IPS DF 6.9 (cell line): ENCODE results near the gene LYG1.
"Not testable (repeated sequence)": the region's sequence is repeated elsewhere in the genome, so short reads cannot be mapped to it uniquely, and the experiment has no call there.

Experiments
- DNase-seq: peaks from one replicate; pipeline ENCODE4 v3.0.0-alpha.2; 2013; ENCODE audit warnings: low read depth, low spot score
- H3K27ac ChIP-seq: one replicate; pipeline ENCODE4 v1.5.1; 2013; ENCODE audit warnings: low read length, control low read depth
- H3K27me3 ChIP-seq: 2 replicates; pipeline ENCODE4 v1.6.1; 2013; ENCODE audit warnings: mild to moderate bottlenecking, low read length; ENCODE audit not compliant: control insufficient read depth, insufficient read depth
- H3K36me3 ChIP-seq: 2 replicates; pipeline ENCODE4 v1.6.1; 2013; ENCODE audit warnings: low read length; ENCODE audit not compliant: control insufficient read depth, insufficient read depth
- H3K4me1 ChIP-seq: 2 replicates; pipeline ENCODE4 v1.6.1; 2013; ENCODE audit warnings: low read length; ENCODE audit not compliant: control insufficient read depth, insufficient read depth
- H3K4me3 ChIP-seq: 2 replicates; pipeline ENCODE4 v1.5.1; 2013; ENCODE audit warnings: mild to moderate bottlenecking, low read length
- H3K9me3 ChIP-seq: 2 replicates; pipeline ENCODE4 v1.6.1; 2013; ENCODE audit warnings: low read length, inconsistent platforms; ENCODE audit not compliant: control insufficient read depth, insufficient read depth
- WGBS: extraction: QIAGEN DNeasy Blood & Tissue Kit; methylation state at CpG from one replicate; pipeline ENCODE4 v1.1.7; 2013; ENCODE audit warnings: mixed read lengths, missing lambda C conversion rate; ENCODE audit not compliant: insufficient read length, insufficient coverage; 5-methylcytosine and 5-hydroxymethylcytosine counted together

The LYG1 gene

DNA sequence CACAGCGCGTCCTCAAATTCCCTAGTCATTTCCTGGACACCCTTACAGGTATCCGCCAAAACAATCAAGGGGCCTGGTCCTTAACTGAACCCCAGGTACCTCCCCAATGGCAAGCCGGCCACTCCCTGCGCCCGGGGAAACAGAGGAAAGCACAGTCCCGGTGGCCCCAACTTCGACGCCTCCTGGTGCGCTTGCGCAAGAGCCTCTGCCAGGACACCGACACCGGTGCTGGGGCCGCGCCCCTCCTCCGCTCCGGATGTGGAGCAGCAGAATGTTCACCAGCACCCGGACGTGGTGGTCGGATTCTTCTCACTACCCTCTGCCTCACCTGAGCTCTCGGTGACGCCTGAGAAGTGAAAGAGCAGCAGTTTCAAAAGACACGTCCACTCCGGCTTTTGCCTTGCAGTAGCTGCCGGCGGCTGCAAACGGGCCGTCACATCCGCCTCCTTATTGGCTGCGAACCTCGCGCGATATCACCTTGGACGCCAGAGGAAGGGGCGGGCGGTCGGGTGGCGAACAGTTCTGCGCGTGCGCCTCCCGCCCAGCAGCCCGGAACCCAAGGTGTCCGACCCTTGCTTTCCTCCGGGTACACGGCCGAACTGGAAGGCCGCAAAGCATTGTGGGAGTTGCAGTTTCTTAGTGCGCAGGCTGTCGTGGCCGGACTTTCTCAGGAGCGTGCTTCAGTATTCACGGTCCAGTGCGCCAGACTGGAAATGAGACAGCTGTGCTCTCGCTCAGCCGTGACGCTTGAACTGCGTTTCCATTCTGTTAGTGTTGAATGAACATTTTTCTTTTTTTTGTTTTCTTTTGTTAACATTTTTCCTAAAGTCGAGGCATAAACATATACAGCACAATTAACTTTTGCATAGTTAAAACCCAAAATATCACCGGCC lies 35.2 kb upstream of the LYG1 start, which contains the start of gene TXNDC9:
TXNDC9 (minus strand) TSS at position 423 of the 893 bp plus-strand sequence. CDS start 3,123 bp downstream, outside the sequence.
- Histone ChIP-seq H3K27me3 (no peaks in the 10 kb centered on the region), H3K36me3 (peaks cover 5% of the 10 kb centered on the region; the same call in 1 of the 2 replicates), H3K4me1 (no peaks in the 10 kb centered on the region), H3K27ac (no peak within 1 kb of the TSS), H3K4me3 (peak within 1 kb of the TSS; percentile 82; the same call in 1 of the 2 replicates), H3K9me3 (no peaks in the 10 kb centered on the region)
- no CpG with 5 or more reads among the region's 60 CpGs for WGBS
- peak; percentile 99 for DNase-seq

DNA sequence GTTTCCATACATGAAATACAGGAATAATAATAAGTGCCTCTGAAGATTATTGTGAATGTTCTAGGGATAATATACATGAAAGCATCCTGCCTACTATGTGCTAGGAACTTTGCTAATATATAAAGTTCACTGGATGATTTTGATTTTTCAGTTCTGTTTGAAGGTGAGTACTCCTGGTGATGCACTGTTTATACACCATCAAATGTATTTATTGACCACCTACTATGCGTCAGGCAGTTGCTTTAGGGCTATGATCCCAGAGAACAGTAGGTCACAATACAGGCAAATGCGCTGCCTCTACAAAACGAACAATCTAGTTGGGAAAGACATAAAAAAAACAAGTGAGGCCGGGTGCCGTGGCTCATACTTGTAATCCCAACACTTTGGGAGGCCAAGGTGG lies 24.4 kb upstream of the LYG1 start:
- Histone ChIP-seq H3K4me1 (no peaks in the 10 kb centered on the region), H3K4me3 (no peak overlapping the region), H3K36me3 (peaks cover 16% of the 10 kb centered on the region; the same call in 1 of the 2 replicates), H3K9me3 (no peaks in the 10 kb centered on the region), H3K27me3 (no peaks in the 10 kb centered on the region), H3K27ac (no peak overlapping the region)
- no peak for DNase-seq
- WGBS = no CpG with 5 or more reads among the region's 5 CpGs

DNA sequence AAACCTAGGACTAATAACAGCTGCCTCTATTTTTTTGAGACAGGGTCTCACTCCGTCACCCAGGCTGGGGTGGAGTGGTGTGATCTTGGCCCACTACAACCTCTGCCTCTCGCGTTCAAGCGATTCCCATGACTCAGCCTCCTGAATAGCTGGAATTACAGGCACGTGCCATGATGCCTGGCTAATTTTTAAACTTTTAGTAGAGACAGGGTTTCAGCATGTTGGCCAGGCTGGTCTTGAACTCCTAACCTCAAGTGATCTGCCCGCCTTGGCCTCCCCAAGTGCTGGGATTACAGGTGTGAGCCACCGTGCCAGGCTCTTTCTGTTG lies 16.8 kb upstream of the LYG1 start:
- H3K27ac ChIP-seq, H3K4me3 ChIP-seq, H3K27me3 ChIP-seq, H3K4me1 ChIP-seq, H3K9me3 ChIP-seq, DNase-seq, H3K36me3 ChIP-seq: not testable (repeated sequence)
- no CpG with 5 or more reads among the region's 7 CpGs for WGBS

DNA sequence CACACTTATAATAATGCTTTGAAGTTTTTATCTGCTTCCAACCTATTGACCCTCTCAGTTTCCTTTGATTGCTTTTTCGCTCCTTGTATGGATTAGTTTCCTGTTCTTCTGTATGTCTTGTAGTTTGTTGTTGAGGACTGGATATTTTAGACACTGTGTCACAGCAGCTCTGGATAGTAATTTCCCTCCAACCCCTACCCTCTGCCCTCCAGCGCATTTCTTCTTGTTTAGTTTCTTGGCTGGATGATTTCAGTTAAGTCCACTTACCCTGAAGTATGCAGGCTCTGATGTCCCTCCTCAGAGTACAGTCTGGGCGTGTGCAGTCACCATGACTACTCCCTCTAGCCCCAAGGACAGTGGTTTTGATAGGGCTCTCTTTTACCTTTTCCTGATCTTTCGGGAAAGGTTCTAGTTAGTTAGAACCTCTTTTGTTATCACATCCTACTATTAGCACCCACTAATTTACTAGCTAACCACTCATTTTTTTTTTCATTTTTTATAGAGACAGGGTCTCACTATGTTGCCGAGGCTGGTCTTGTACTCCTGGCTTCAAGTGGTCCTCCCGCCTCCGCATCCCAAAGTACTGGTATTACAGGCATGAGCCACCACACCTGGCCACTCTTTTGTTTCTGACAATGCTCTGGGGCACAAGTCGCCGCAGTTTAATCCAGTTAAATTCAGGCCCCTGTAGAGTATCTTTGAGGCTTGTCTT lies 16.3 kb upstream of the LYG1 start:
- no peaks in the 10 kb centered on the region for H3K4me1 ChIP-seq
- H3K4me3 ChIP-seq = no peak overlapping the region
- H3K27ac ChIP-seq = no peak overlapping the region
- no CpG with 5 or more reads among the region's 9 CpGs for WGBS
- no peak for DNase-seq
- no peaks in the 10 kb centered on the region for H3K27me3 ChIP-seq
- no peaks in the 10 kb centered on the region for H3K9me3 ChIP-seq
- no peaks in the 10 kb centered on the region for H3K36me3 ChIP-seq

DNA sequence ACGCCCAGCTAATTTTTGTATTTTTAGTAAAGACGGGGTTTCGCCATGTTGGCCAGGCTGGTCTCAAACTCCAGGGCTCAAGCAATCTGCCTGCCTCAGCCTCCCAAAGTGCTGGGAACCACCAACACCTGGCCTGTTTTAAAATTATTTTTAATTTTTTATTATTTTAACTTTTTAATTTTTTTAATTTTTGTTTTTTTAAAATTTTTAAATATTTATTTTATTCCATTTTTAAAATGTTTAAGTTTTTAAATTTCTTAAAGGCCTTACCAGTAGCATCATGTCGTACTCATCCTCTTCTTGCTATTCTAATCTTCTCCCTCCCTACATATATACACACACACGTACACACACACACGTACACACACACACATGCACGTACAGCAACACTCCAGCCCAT lies 1.4 kb downstream of the LYG1 start:
- H3K9me3 ChIP-seq = no peaks in the 10 kb centered on the region
- no peaks in the 10 kb centered on the region for H3K27me3 ChIP-seq
- DNase-seq = no peak
- H3K27ac ChIP-seq = no peak overlapping the region
- 100% methylated on average over 3 of the region's 7 CpGs for WGBS
- no peak overlapping the region for H3K4me3 ChIP-seq
- H3K4me1 ChIP-seq = no peaks in the 10 kb centered on the region
- no peaks in the 10 kb centered on the region for H3K36me3 ChIP-seq

DNA sequence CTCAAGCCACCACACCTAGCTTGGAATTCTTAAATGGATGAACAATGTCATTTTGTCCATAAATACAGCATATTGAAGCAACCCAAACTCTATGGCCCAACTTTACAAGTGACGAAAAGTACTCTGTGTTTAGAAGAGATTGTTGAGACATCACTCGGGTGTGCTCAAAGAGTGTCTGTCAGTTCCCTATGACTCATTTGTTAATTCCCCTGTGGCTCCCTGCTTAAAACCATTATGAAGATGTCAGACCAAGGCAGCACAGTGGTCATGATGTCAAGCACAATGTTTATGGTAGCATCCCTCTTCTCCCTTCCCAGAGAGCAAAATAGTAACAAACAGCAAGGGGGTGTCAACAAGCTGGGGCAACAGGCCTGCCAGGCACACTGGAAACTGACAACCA lies 3.0 kb downstream of the LYG1 start:
- no CpG with 5 or more reads among the region's 2 CpGs for WGBS
- H3K27ac ChIP-seq = no peak overlapping the region

DNA sequence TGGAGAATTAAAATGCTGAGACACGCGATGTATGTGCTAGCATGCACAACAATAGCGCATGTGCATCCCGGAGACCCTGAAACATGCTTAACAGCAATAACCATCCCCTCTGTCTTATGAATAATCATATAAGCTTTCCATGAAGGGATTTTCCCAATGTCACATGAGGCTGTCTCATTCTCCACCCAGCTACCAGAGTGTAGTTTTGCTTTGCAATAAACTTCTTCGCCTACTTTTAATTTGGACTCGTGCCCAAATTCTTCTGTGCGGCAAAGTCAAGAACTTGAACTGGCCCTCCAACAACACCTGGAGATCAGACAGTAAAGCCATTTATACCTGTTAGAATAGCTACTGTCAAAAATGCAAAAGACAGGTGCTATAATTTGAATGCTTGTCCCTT lies 15.5 kb downstream of the LYG1 start:
- Histone ChIP-seq H3K27me3 (no peaks in the 10 kb centered on the region), H3K4me1 (no peaks in the 10 kb centered on the region), H3K9me3 (no peaks in the 10 kb centered on the region), H3K4me3 (no peak overlapping the region), H3K36me3 (no peaks in the 10 kb centered on the region), H3K27ac (no peak overlapping the region)
- WGBS = no CpG with 5 or more reads among the region's 7 CpGs
- no peak for DNase-seq

More for the DNA sequence above, 3.0 kb downstream of the LYG1 start:
- H3K4me1 ChIP-seq = no peaks in the 10 kb centered on the region
- no peak overlapping the region for H3K4me3 ChIP-seq
- DNase-seq = no peak
- H3K27me3 ChIP-seq = no peaks in the 10 kb centered on the region
- H3K36me3 ChIP-seq = no peaks in the 10 kb centered on the region
- no peaks in the 10 kb centered on the region for H3K9me3 ChIP-seq

DNA sequence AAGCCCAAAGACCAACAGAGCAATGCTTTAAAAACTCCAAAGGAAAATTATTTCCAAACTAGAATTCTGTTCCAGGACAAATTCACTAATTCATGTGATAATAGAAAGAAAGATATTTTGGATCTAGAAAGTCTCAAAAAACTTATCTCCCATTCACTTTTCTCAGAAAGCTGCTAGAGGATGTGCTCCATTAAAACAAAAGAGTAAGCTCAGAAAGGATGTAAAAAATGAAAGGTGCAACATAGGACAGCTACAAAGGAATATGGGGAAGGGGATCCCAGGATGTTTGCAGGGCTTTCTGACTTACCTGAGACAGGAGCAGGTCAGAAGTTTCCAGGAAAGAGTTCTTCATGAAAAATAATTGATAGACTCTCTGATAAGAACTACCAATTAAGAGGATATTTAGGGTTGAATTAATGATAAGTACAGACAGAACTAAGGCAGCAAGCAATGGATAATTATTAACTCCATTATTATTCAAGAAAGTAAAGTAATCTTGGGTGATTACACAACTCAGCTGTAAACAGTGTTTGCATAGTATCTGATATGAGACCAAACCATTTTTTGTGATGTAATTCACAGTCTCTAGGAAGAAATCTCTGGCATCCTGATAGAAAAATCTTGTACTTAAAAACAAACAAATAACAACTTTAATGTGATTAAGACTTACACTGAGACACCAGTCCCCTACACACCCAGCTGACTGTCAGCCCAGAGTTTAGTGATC lies 20.9 kb downstream of the LYG1 start:
- Histone ChIP-seq H3K4me3 (no peak overlapping the region), H3K36me3 (no peaks in the 10 kb centered on the region), H3K9me3 (no peaks in the 10 kb centered on the region), H3K27me3 (no peaks in the 10 kb centered on the region; the same call in 1 of the 2 replicates), H3K4me1 (no peaks in the 10 kb centered on the region), H3K27ac (no peak overlapping the region)
- DNase-seq = no peak

DNA sequence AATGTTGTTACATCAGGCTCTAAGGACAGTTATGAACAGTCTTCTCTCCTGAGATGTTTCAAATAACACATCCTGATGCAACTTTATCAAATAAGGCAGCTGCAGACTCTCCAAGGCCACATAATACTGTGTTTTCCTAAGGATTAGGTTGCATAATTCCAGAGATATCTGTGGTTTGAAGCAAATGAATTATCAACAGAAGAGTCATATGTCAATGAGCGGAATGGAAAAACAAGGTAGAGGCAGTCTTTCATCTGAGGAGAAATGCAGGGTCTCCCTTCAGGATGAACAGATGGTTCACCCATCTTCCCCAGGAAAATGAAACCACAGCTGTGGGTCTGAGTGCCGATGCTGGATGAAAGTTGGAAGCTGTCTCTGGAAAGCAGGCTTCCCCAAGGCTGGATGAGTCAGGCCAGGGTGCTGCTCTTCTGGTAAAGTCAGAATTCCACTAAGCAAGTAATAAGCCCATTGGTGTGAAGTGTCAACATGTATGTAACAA lies 22.2 kb downstream of the LYG1 start:
- H3K4me3 ChIP-seq = no peak overlapping the region
- DNase-seq = no peak

DNA sequence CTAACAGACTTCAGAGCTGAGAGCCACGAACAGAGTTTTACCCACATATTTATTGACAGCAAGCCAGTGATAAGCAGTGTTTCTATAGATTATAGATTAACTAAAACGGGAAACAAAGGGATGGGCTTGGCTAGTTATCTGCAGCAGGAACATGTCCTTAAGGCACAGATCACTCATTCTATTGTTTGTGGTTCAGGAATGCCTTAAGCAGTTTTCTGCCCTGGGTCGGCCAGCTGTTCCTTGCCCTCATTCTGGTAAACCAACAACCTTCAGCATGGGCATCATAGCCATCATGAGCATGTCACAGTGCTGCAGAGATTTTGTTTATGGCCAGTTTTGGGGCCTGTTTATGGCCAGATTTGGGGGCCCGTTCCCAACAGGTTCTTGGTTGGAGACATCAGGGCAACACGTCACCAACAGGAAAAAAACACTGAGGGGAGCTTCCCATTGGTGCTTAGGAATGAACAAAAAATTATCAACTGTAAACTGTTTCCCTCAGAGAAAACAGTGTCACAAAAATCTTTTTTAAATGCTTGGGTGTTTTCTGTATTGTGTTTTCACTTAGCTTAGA lies 22.7 kb downstream of the LYG1 start:
- DNase-seq, H3K27me3 ChIP-seq, H3K36me3 ChIP-seq, H3K9me3 ChIP-seq, H3K27ac ChIP-seq, H3K4me3 ChIP-seq, H3K4me1 ChIP-seq: not testable (repeated sequence)
- no CpG with 5 or more reads among the region's 5 CpGs for WGBS

More for the DNA sequence above, 22.2 kb downstream of the LYG1 start:
- WGBS = no CpG with 5 or more reads among the region's 2 CpGs
- Histone ChIP-seq H3K9me3 (no peaks in the 10 kb centered on the region), H3K27ac (no peak overlapping the region), H3K36me3 (no peaks in the 10 kb centered on the region), H3K27me3 (no peaks in the 10 kb centered on the region; the same call in 1 of the 2 replicates), H3K4me1 (no peaks in the 10 kb centered on the region)
